GM19240 (cell line): ENCODE data around the gene RIPOR2.
"Not testable (repeated sequence)": the region's sequence is repeated elsewhere in the genome, so short reads cannot be mapped to it uniquely, and the experiment has no call there.

Experiments used
- DNase-seq: peaks from one replicate; pipeline ENCODE4 v3.0.0; 2011; ENCODE audit warnings: low spot score; ENCODE audit not compliant: insufficient read length

RIPOR2 gene

DNA sequence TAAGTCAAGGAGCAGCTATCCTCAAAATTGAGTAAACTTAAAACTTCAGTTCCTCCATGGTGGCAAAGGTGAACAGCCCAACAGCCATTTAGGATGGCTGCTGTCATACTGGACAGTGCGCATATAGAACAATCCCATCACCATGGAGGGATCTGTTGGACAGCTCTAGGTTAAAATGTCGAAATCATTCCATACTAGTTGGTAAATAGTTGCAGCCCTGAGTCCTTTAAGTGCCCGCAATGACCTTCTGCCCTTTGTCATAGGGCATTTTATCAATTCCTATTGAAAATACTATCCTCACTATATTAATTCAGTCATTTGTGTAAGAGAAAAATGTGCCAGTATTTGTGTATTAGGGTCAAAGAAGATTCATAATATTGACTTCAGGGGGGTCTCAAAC lies 128.2 kb downstream of the RIPOR2 start:
- DNase-seq = no peak

DNA sequence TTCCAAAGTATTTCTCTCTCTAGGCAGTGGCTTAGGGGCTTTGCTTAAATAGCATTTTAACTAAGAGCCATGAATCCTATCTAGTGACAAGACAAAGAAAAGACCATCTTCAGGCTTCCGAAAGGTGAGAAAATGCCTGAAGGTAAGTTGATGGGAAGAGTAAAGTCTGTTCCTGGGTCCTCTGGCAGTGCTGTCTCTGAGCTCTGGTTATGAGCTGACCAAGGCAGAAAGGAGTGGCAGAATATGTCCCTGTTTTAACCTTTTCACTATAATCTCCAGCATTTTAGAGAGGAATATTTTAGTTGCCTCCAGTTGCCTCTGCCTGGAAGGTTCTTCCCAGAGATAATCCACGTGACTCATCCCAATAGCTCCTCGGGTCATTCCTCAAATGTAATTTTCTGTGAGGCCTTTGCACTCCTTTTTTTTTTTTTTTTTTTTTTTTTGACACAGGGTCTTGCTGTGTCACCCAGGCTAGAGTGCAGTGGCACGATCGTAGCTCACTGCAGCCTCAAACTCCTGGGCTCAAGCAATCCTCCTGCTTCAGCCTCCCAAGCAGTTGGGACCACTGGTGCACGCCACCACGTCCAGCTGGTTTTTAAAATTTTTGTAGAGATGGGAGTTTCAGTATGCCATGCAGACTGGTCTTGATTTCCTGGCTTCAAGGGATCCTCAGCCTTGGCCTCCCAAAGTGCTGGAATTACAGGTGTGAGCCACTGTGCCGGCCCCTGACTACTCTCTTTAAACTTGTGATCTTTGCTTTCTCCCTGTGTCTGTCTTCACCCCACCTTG lies 133.3 kb downstream of the RIPOR2 start:
- DNase-seq = no peak

DNA sequence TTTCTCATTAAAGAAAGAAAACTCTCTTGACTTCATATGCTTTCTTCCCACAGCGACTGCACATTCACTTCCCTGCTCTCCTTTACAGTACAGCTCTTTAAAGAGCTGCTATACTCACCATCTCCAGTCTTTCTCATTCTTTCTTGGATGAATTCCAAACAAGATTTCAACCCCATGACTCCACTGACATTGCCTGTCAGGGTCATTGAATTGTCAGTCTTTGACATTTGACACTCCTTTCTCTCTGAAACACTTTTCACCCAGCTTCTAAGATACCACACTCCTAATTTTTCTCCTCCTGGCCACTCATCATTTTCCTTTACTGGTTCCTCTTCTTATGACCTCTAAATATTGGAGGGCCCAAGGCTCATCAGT lies 136.2 kb downstream of the RIPOR2 start:
- DNase-seq = no peak

DNA sequence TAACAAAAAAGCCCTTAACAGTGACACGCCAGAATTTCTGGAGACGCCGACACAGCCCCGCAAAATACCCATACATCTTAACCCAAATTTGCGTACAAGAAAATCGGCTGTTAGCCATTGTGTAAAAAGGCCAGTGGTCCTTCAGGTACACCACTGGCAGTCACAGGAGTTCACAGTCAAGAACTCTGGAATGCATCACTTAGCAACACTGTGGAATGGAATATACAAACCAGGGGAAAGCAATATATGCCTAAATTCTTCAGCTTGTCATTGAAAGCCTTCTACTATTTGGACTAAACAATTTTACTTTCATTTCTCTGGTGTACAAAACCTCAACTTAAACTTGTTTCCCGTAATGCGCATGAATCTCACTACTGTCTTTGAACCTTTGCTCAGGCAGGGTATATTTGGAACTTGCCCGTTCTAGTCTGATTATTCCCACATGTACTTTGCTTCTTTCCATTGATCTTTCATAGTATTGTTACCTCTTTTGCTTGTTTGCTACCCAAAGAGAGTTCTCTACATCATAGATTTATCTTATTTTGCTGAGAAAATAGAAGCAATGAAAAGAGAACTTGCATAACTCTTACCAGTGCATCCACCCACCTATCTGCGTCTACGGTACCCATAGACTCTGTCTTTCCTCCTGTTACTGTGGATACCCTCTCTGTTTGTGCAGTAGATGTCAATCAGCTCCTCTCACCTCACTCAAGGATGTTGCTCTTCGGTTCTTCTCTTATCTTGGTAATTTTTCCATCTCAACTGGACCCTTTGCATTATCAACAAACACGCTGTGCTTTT lies 136.8 kb downstream of the RIPOR2 start, which contains the start of gene ARMH2:
ARMH2 (minus strand) TSS at position 178 of the 801 bp plus-strand sequence; CDS start at position 118, 60 bp downstream.
- DNase-seq = no peak

DNA sequence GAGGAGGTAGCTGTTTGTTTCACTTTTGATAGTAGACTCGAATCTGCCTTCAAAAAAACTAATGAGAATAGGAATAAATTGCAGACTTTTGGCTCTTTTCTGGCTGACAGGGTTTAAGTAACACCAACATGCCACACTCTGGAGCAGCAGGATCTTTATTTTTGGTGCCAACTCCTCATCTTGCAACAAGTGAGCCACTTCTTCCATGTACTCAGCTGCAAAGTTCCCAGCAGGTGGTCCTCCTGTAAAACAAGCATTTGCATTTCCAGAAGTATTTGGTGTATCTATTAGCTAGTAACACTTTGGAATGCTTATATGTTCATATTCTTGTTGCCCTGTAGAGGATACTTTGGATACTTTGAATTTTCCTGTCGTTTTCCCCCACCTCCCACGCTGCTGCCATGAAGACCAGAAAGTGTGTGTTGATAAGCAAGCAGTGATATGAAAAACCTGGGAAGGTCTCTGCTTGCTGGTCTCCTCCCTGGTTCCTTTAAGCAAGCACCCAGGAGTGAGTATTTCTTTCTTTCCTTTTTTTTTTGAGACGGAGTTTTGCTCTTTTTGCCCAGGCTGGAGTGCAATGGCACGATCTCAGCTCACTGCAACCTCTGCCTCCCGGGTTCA lies 138.1 kb downstream of the RIPOR2 start:
- DNase-seq = no peak

DNA sequence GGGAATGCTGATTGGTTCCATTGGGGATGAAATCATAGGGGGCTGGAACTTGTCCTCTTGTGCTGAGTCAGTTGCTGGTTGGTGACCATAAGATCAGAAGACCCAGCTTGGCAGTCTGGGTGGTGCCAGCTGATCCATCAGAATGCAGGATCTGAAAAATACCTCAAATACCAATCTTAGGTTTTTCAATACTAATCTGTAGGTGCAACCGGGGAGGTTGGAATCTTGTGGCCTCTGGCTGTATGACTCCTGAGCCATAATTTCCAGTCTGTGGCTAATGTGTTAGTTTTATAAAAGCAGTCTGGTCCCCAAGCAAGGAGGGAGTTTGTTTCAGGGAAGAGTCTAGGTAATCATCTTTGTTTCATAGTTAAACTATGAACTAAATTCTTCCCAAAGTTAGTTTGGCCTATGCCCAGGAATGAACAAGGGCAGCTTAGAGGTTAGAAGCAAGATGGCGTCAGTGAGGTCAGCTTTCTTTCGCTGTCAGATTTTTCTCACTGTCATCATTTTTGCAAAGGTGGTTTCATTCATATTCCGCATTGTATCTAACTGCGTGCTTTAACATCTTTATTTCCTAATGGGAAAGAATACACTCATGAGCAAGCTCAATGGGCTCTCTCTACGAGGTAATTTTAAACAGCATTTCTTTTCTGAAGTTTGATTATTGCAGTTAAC lies 139.0 kb downstream of the RIPOR2 start:
- DNase-seq = no peak

DNA sequence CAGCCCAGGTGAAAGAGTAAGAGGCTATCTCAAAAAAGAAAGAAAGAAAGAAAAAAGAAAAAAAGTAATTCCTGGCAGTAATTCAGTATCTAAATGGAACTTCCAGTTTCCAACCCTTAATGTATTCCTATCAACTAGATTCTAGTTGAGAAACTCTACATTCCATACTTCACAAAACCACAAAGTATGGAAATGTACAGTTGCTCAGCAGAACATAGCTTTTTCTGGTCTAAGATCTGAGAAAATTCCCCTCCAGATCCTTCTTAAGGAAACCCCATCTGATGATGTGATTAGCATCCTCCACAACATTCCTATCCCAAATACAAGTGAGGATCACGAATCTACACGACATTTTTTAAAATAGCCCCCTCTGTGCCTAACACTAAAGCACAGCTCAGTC lies 140.7 kb downstream of the RIPOR2 start:
- DNase-seq = no peak

DNA sequence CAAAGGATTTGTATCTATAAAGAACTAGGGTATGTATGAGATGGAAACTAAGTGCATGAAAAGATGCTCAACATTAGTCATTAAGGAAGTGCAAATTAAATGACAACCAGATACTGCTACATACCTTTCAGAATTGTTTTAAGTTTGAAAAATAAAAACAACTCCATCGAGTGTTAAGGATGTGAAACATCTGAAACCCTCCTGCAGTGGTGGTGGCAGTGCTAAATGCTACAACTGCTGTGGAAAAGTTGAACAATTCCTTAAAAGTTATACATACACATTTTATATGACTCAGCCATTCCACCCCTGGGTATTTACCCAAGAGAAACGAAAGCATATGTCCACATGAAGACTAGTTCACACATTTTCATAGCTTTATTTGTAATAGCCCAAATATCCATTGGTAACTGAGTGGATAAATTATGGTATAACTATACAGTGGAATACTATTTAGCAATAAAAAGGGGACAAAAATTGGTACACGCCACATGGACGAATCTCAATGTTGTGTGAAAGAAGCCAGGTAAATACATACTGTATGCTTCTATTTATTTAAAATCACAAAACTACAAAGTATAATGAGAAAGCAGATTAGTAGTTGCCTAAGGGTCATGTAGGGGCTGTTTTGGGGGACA lies 147.6 kb downstream of the RIPOR2 start:
- DNase-seq = no peak

DNA sequence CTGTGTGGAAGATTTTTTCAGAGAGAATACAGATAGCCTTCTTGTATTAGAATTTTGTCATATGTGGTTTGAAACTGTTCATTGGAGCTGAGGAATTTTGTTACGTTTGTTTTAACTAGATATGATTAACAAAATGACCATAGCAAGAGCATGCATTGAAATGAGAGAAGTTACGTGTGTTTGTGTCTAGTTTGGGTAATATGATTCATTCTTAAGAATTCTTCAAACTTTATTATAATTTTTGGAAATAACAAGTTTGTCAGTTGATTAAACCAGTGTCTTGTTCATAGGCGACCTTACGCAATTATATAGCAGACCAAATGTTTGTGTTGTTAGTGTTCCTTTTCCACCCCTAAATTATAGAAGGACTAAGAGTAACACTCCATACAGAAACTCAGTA lies 155.6 kb downstream of the RIPOR2 start:
- DNase-seq = no peak

DNA sequence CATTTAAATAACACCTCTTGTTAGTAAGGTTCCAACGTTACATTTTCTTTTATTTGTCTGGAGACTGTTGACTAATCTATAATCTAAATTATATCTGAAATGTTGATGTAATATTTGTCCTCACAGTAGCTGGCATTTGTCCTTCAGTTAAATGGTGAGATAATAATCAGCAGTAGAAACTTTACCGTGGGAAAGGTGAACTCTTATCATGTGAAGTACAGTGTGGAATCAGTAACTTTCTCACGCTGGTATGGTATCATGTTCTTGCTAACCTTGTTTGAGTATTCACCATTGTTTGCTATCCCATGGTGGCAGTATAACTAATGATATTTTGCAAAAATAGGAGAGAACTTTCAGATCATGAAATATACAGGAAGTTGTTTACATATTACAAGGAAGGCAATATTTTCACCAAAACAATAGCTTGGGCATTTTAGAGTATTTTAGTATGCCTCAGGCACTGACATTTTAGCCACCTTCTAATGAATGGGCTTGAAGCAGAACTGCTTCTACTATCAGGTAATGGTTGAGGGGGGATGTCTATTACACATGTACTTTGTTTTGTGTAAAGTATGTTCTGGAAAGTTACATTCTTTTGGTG lies 156.2 kb downstream of the RIPOR2 start:
- no peak for DNase-seq

DNA sequence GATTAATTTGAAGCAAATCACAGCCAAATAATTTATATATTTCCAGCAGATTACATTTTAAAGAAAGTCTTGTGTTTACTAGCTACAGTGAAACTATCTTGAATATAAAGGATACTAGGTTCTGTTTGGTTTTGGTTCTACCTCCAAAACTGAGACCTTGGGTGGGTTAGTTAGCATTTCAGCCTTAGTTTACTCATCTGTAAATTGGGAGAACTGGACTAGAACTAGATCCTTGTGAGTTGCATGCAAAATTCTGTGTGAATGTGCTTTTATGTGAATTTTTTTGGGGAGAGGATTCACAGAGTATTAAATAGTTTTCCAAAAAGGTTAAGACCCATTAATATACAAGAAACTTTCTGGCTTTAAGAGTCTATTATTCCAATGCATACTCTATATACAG lies 156.9 kb downstream of the RIPOR2 start:
- no peak for DNase-seq

DNA sequence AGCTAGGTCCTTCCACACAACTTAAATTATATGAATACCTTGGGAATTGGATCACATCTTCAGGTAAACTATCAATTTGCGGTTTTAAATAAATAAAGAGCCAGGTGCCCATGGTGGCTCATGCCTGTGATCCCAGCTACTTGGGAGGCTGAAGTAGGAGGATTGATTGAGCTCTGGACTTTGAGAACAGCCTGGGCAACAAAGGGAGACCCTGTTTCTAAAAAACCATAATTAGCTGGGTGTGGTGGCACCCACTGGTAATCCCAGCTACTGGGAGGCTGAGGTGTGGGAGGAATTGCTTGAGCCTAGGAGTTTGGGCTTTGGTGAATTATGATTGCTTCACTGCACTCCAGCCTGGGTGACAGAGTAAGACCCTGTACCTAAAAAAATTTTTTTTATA lies 157.6 kb downstream of the RIPOR2 start:
- no peak for DNase-seq

DNA sequence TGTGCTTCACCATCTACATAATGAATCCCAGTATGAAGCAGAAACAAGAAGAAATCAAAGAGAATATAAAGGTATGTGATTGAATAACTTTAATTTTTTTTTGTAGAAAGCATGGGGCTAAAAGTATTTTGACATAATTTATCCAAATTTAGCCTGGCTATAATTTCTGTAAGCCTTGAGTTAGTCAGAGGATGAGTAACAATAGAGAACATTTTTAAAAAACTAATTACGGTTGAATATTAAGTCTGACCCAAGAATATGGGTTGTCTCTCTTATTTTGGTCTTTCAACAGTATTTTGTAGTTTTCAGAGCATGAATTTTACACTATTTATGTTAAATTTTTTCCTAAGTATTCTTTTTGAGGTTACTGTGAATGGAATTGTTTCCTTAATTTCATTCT lies 158.5 kb downstream of the RIPOR2 start:
- no peak for DNase-seq

DNA sequence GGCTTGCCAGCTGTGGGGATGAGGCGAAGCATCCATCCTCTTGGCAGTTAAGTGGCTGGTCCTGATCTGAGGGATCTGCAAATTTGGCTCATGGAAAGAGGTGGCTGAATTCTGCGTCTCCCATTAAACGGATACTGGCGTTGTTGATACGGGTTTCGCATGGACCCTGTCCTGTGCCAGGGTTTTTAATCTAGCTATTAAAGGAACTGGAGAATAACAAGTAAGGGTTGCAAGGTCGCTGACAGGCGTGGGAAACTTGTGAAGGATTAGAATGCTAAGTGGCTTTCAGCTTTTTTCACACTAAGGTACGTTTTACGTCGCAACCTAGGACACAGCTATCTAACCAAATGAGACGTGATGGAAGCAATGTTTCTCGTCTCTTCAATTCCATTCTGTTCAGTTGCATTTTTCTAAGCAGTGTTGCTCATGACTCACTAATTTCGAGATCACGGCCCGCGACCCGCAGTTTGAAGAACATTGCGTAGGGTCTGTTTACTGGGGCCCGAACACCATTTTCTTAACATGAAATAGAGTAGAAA lies 160.2 kb downstream of the RIPOR2 start:
- DNase-seq = no peak

DNA sequence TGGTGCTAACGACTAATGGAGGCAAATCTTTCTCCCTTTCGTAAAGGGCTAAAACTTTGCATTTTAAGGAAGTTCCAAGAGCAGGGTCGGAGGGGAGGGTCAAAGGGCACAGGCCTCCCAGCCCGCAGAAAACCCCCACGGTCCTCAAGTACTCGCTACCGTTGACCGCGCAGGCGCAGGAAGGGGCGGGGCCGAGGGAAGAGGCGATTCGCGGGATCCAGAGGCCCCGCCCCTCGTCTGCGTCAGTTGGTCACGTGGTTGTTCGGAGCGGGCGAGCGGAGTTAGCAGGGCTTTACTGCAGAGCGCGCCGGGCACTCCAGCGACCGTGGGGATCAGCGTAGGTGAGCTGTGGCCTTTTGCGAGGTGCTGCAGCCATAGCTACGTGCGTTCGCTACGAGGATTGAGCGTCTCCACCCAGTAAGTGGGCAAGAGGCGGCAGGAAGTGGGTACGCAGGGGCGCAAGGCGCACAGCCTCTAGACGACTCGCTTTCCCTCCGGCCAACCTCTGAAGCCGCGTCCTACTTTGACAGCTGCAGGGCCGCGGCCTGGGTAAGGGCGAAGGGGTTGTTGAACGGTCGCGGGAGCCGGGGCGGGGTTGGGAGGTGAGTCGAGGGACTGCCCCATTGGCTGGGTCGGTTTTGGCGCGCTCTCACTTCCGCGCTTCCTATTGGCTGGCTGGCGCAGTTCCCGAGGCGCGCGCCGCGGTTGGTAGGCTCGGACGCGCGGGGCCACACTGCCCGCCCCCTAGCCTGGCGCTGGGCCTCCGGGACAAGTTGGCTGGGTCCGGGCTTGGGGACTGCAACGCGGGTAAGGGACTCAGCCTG lies 160.9 kb downstream of the RIPOR2 start, which contains the start of gene GMNN:
GMNN (plus strand) TSS at position 242 of the 824 bp plus-strand sequence. CDS start 2,310 bp downstream, outside the sequence.
- peak; percentile 82 for DNase-seq

DNA sequence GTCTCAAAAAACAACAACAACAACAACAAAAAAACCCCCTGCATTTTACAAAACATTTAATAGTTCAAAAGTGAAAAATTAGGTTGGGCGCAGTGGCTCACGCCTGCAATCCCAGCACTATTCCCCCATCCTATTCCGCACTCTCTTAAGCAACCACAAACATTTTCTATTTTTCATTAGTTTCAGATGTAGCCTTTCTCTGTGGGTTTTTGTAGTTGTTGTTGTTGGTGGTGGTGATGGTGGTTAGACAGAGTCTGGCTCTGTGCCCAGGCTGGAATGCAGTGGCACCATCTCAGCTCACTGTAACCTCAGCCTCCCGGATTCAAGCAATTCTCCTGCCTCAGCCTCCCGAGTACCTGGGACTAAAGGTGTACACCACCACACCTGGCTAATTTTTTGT lies 167.4 kb downstream of the RIPOR2 start:
- no peak for DNase-seq

DNA sequence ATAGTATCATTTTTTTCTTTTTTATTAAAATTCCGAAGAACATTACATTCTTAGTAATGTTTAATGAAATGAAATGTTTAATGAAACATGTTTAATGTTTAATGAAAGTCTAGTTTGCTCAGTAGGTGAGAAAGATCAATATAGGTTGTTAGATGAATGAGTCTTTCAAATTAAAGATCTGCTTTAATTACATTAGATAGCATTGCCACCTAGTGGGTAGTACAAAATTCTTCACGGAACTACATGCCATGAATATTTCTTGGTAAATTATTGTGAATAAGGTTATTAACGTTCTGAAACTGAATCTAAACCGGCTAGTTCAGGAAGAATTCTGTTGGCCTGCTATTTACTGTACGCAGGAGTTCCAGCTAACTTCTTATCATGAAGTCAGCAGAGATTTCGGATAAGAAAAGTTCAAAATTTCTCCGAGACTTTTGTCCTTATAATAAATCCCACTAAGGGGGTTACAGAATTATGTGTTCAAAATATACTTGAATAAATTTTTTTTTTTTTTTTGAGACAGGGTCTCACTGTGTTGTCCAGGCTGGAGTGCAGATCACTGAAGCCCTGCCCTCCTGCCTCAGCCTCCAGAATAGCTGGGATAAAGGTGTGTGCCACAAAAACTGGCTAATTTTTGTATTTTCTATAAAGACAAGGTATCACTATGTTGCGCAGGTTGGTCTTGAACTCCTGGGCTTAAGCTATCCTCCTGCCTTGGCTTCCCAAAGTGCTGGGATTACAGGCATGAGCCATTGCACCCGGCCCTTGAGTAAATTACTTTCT lies 168.9 kb downstream of the RIPOR2 start:
- no peak for DNase-seq

DNA sequence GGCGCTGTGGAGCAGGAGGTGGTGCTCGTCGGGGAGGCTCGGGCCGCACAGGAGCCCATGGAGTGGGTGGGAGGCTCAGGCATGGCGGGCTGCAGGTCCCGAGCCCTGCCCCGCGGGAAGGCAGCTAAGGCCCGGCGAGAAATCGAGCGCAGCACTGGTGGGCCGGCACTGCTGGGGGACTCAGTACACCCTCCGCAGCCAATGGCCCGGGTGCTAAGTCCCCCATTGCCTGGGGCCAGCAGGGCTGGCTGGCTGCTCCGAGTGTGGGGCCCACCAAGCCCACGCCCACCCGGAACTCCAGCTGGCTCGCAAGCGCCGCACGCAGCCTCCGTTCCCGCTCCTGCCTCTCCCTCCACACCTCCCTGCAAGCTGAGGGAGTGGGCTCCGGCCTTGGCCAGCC lies 169.8 kb downstream of the RIPOR2 start:
- DNase-seq = not testable (repeated sequence)
